ENCODE measurements around the gene RPL4. TPM values are rescaled to one million over a fixed set of nuclear protein-coding genes. Genes with fewer than 3 reads are reported as not detected.
A peak's percentile ranks its signal among the peaks of the same experiment; 100 is the strongest.

The RPL4 gene
- total and polyA plus RNA-seq, 2 of the 8 experiments (the other 6 are each of a cell fraction or from before 2014, with no cell fraction given), result 3,950 to 3,973 TPM

DNA sequence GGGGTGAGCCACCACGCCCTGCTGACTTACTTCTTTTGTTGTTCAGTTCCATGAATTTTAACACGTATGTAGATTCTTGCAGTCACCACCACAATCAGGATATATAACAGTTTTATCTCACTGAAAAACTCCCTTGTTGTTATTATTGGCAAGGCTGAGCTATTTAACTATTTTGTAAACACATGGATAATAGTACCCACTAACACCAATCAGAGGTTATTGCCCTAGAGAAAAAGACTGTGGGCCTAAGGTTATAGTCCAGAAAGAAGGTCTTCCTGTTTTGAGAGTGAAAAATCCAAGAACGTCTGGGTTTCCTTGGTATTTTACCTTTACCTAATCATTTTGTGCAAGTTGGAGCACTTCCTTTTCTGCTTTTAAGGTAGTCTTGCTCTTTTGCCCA lies 9.9 kb upstream of the RPL4 start:
- TF ChIP-seq HDAC2 (IDR thresholded peaks at IDR 0.05; ENCODE audit: borderline replicate concordance in 1 of 2, low read depth in 2 of 2, low read length in 2 of 2), result no peak
- TF ChIP-seq RBBP5 (IDR thresholded peaks at IDR 0.05; ENCODE audit: borderline replicate concordance, low read depth, low read length), result no peak
- TF ChIP-seq RAD21 (IDR thresholded peaks at IDR 0.05 in 1 of 2, conservative IDR thresholded peaks at IDR 0.05 in 1 of 2; ENCODE audit: low read depth in 2 of 2, low read length in 2 of 2), result no peak
- TF ChIP-seq CBX5 (IDR thresholded peaks at IDR 0.05; ENCODE audit: low read depth, low read length), result no peak
- TF ChIP-seq, protein P1, sequence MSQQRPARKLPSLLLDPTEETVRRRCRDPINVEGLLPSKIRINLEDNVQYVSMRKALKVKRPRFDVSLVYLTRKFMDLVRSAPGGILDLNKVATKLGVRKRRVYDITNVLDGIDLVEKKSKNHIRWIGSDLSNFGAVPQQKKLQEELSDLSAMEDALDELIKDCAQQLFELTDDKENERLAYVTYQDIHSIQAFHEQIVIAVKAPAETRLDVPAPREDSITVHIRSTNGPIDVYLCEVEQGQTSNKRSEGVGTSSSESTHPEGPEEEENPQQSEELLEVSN (IDR thresholded peaks at IDR 0.05), result no peak
- Histone ChIP-seq H3K23ac (ENCODE audit: insufficient read length) (no peak overlapping the region), H2BK120ac (replicated peaks; ENCODE audit: low read depth, low read length) (no peak overlapping the region), H3K9me3 (ENCODE audit: insufficient read depth in 2 of 2, low read depth in 1 of 2, low read length in 1 of 2) (no peaks in the 10 kb centered on the region), H3K9ac (replicated peaks in 1 of 4; ENCODE audit: extremely low read depth in 1 of 4, low read depth in 3 of 4, low read length in 3 of 4) (no peak overlapping the region), H3K18ac (ENCODE audit: extremely low read depth, low read length) (no peak overlapping the region), H4K91ac (replicated peaks; ENCODE audit: insufficient read length, low read length) (no peak overlapping the region), H4K20me1 (replicated peaks in 1 of 2; ENCODE audit: control insufficient read depth in 1 of 2, insufficient read depth in 2 of 2, low read length in 2 of 2) (peaks cover 0 to 2% of the 10 kb centered on the region in 2 experiments), H3K27me3 (replicated peaks in 1 of 4; ENCODE audit: control insufficient read depth in 3 of 4, extremely low read depth in 1 of 4, insufficient read depth in 3 of 4, low read length in 3 of 4) (no peaks in the 10 kb centered on the region), H3K79me1 (ENCODE audit: low read depth, low read length) (no peaks in the 10 kb centered on the region), H3K4ac (replicated peaks; ENCODE audit: insufficient read length, low read depth, low read length) (no peak overlapping the region), H2AK5ac (ENCODE audit: low read depth, low read length) (0 out of 2 replicates have a peak overlapping the region, but pooled peaks have one; percentile 14), H3K4me1 (replicated peaks in 1 of 4; ENCODE audit: control insufficient read depth in 3 of 4, insufficient read depth in 4 of 4, low read length in 3 of 4) (no peaks in the 10 kb centered on the region), H4K5ac (ENCODE audit: insufficient read length, low read depth, low read length) (no peak overlapping the region), H3K79me2 (ENCODE audit: control insufficient read depth in 1 of 2, insufficient read depth in 2 of 2, low read length in 2 of 2) (no peaks in the 10 kb centered on the region), H3K4me3 (ENCODE audit: extremely low read depth in 1 of 4, insufficient read depth in 2 of 4, low read depth in 3 of 4, low read length in 4 of 4) (no peak overlapping the region), H2AFZ (ENCODE audit: low read length) (no peak overlapping the region), H2BK12ac (ENCODE audit: low read depth, low read length) (no peak overlapping the region), H2BK15ac (ENCODE audit: low read length) (no peak overlapping the region), H3K56ac (replicated peaks; ENCODE audit: insufficient read length, low read depth, low read length) (no peak overlapping the region), H2BK5ac (ENCODE audit: low read depth, low read length) (no peak overlapping the region), H3K23me2 (ENCODE audit: low read depth, low read length) (no peaks in the 10 kb centered on the region), H3K4me2 (ENCODE audit: insufficient read depth in 1 of 2, low read depth in 2 of 2, low read length in 2 of 2) (no peak overlapping the region), H4K8ac (ENCODE audit: extremely low read depth, insufficient read depth, low read length) (no peak overlapping the region), H2BK20ac (ENCODE audit: low read length) (no peak overlapping the region), H3K36me3 (ENCODE audit: control insufficient read depth in 2 of 4, insufficient read depth in 4 of 4, low read length in 3 of 4) (peaks cover 3 to 45% (median 21%) of the 10 kb centered on the region in 4 experiments), H3K14ac (ENCODE audit: insufficient read length) (no peak overlapping the region), H3K27ac (ENCODE audit: low read depth, low read length) (no peak overlapping the region)
- ChIA-PET POLR2A (ENCODE audit: partially characterized antibody) (interaction anchor here (1.7 to 4.5 kb wide), 2 partner anchors 10 to 13 kb away, joined by 6 to 52 read pairs; partner anchors contain the start of genes RPL4 and ZWILCH), CTCF (ENCODE audit: partially characterized antibody) (interaction anchor here (0.6 to 1.4 kb wide), 3 partner anchors 13 to 1251 kb away, joined by 3 read pairs; no protein-coding TSS in a partner anchor)
- DNase-seq (ENCODE audit: low read depth in 1 of 2, low spot score in 2 of 2) (no peak), FAIRE-seq (no peak)
- 92% methylated on average over 3 of the region's 3 CpGs; no CpG with 5 or more reads in 1 of the 2 experiments for WGBS, 2 experiments (ENCODE audit: extremely low coverage in 1 of 2, insufficient coverage in 1 of 2, insufficient read length in 1 of 2, insufficient replicate concordance in 2 of 2, low coverage in 1 of 2, low lambda C conversion rate in 2 of 2, missing lambda C conversion rate in 1 of 2)
